ENCODE results near the gene SHISA6. TPM values are rescaled to one million over a fixed set of nuclear protein-coding genes. Genes with fewer than 3 reads are reported as not detected.

Gene SHISA6
- total and polyA plus RNA-seq, 2 donors (not counting 1 experiment from before 2014, with no cell fraction given) = not detected

GRCh38 chr17:11326492-11326891 is 85.5 kb downstream of the SHISA6 start:
- intact Hi-C loops (cut with micrococcal nuclease) = no loop called here
- WGBS (ENCODE audit: insufficient coverage) = 94% methylated on average over 3 of the region's 5 CpGs
- Histone ChIP-seq H3K27ac (ENCODE audit: low read length in 2 of 2) (no peak overlapping the region), H3K4me3 (ENCODE audit: control extremely low read depth in 1 of 5, extremely low read depth in 1 of 5, insufficient read depth in 1 of 5, low read depth in 2 of 5, low read length in 4 of 5) (no peak overlapping the region), H3K4me1 (ENCODE audit: control insufficient read depth in 2 of 2, insufficient read depth in 2 of 2, low read length in 2 of 2) (no peaks in the 10 kb centered on the region), H3K27me3 (replicated peaks in 1 of 4; ENCODE audit: control extremely low read depth in 1 of 4, control insufficient read depth in 3 of 4, insufficient read depth in 4 of 4, low read length in 3 of 4) (no peaks in the 10 kb centered on the region), H3K4me2 (replicated peaks; ENCODE audit: low read depth, low read length, poor library complexity, severe bottlenecking) (no peak overlapping the region), H3K79me2 (ENCODE audit: control insufficient read depth, insufficient read depth, low read length) (no peaks in the 10 kb centered on the region), H3K9ac (ENCODE audit: low read length) (no peak overlapping the region), H3K9me3 (ENCODE audit: control extremely low read depth in 1 of 3, control insufficient read depth in 2 of 3, insufficient read depth in 1 of 3, low read length in 2 of 3) (peaks cover 0 to 10% (median 0%) of the 10 kb centered on the region in 3 donors), H4K20me1 (ENCODE audit: control insufficient read depth, insufficient read depth, low read length, poor library complexity, severe bottlenecking) (no peaks in the 10 kb centered on the region), H2AFZ (ENCODE audit: insufficient read depth, low read depth, low read length, poor library complexity, severe bottlenecking) (no peak overlapping the region), H3K36me3 (replicated peaks in 1 of 2; ENCODE audit: control extremely low read depth in 1 of 2, control insufficient read depth in 1 of 2, extremely low read depth in 1 of 2, insufficient read depth in 2 of 2, low read length in 1 of 2) (no peaks in the 10 kb centered on the region)
- ChIA-PET CTCF (no interaction called here), POLR2A (no interaction called here)
- Mint-ChIP-seq H3K4me3 (no peak overlapping the region), H3K27ac (no peak overlapping the region), H3K9me3 (ENCODE audit: insufficient read depth) (peaks cover 3% of the 10 kb centered on the region), H3K4me1 (no peaks in the 10 kb centered on the region), H3K27me3 (no peaks in the 10 kb centered on the region)
- ATAC-seq (ENCODE audit: low read depth) (no peak), DNase-seq (no peak)
- no peak for TF ChIP-seq EZH2 (IDR thresholded peaks at IDR 0.05; ENCODE audit: borderline replicate concordance, insufficient read depth, low read depth, low read length, poor library complexity, severe bottlenecking)
- TF ChIP-seq, protein P1, sequence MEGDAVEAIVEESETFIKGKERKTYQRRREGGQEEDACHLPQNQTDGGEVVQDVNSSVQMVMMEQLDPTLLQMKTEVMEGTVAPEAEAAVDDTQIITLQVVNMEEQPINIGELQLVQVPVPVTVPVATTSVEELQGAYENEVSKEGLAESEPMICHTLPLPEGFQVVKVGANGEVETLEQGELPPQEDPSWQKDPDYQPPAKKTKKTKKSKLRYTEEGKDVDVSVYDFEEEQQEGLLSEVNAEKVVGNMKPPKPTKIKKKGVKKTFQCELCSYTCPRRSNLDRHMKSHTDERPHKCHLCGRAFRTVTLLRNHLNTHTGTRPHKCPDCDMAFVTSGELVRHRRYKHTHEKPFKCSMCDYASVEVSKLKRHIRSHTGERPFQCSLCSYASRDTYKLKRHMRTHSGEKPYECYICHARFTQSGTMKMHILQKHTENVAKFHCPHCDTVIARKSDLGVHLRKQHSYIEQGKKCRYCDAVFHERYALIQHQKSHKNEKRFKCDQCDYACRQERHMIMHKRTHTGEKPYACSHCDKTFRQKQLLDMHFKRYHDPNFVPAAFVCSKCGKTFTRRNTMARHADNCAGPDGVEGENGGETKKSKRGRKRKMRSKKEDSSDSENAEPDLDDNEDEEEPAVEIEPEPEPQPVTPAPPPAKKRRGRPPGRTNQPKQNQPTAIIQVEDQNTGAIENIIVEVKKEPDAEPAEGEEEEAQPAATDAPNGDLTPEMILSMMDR (IDR thresholded peaks at IDR 0.05) = no peak

DNA sequence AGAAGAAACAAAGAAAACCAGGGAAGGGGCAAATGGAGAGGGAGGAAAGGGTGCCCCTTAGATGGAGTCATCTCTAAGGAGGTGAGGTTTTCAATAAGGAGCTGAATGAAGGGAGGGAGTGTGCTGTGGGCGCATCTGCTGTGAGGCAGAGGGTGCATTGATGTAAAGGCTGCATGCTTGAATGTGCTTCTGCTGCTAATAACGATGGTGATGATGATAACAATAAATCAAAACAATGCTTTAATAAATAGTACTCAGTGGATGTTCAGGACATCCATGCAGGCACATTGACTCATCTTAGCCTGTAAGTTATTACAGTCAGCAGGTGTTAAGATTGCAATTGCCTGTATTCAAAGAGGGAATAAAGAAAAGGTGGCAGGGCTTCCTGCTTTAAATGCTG is 87.8 kb downstream of the SHISA6 start:
- Mint-ChIP-seq H3K27ac (no peak overlapping the region), H3K4me1 (no peaks in the 10 kb centered on the region), H3K27me3 (no peaks in the 10 kb centered on the region), H3K4me3 (no peak overlapping the region), H3K9me3 (ENCODE audit: insufficient read depth) (peaks cover 6% of the 10 kb centered on the region)
- Histone ChIP-seq H3K79me2 (ENCODE audit: control insufficient read depth, insufficient read depth, low read length) (no peaks in the 10 kb centered on the region), H3K4me1 (ENCODE audit: control insufficient read depth in 2 of 2, insufficient read depth in 2 of 2, low read length in 2 of 2) (no peaks in the 10 kb centered on the region), H2AFZ (ENCODE audit: insufficient read depth, low read depth, low read length, poor library complexity, severe bottlenecking) (no peak overlapping the region), H3K36me3 (replicated peaks in 1 of 2; ENCODE audit: control extremely low read depth in 1 of 2, control insufficient read depth in 1 of 2, extremely low read depth in 1 of 2, insufficient read depth in 2 of 2, low read length in 1 of 2) (no peaks in the 10 kb centered on the region), H3K9me3 (ENCODE audit: control extremely low read depth in 1 of 3, control insufficient read depth in 2 of 3, insufficient read depth in 1 of 3, low read length in 2 of 3) (peaks cover 0 to 12% (median 0%) of the 10 kb centered on the region in 3 donors), H3K9ac (ENCODE audit: low read length) (no peak overlapping the region), H3K4me3 (ENCODE audit: control extremely low read depth in 1 of 5, extremely low read depth in 1 of 5, insufficient read depth in 1 of 5, low read depth in 2 of 5, low read length in 4 of 5) (no peak overlapping the region), H3K27me3 (replicated peaks in 1 of 4; ENCODE audit: control extremely low read depth in 1 of 4, control insufficient read depth in 3 of 4, insufficient read depth in 4 of 4, low read length in 3 of 4) (no peaks in the 10 kb centered on the region), H3K4me2 (replicated peaks; ENCODE audit: low read depth, low read length, poor library complexity, severe bottlenecking) (no peak overlapping the region), H3K27ac (ENCODE audit: low read length in 2 of 2) (no peak overlapping the region), H4K20me1 (ENCODE audit: control insufficient read depth, insufficient read depth, low read length, poor library complexity, severe bottlenecking) (no peaks in the 10 kb centered on the region)
- ChIA-PET CTCF (no interaction called here), POLR2A (no interaction called here)
- DNase-seq (no peak), ATAC-seq (ENCODE audit: low read depth) (no peak)
- intact Hi-C loops (cut with micrococcal nuclease) = no loop called here
- TF ChIP-seq, protein P1 (IDR thresholded peaks at IDR 0.05) = no peak
- TF ChIP-seq EZH2 (IDR thresholded peaks at IDR 0.05; ENCODE audit: borderline replicate concordance, insufficient read depth, low read depth, low read length, poor library complexity, severe bottlenecking) = no peak
- no CpG with 5 or more reads among the region's 2 CpGs for WGBS (ENCODE audit: insufficient coverage)

Data from B cell (primary cell).